Measurements from ENCODE around the gene OBP2A.

The OBP2A gene

DNA sequence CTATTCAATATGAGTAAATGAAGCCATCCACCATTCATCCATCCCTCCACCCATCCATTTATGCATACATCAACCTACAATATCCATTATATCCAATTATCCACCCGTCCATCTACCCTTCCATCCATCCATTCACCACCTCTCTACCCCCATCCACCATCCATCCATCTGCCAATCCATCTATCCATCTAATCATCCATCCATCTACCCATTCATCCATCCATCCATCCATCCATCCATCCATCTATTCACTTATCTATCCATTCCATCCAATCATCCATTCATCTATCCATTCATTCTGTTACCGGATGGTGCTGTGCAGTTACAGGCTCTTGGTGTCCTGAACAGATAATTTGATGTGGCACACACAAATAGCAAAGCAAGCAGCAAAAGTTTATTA is 26.3 kb downstream of the OBP2A start:
- Histone ChIP-seq H3F3A (ENCODE audit: insufficient read depth, low read length) (no peaks in the 10 kb centered on the region), H3K4me1 (ENCODE audit: low read length) (0 out of 2 replicates have a peak, but pooled peaks cover 4% of the 10 kb centered on the region), H3K27me3 (replicated peaks; ENCODE audit: insufficient read depth, low read length) (no peaks in the 10 kb centered on the region), H3K27ac (ENCODE audit: low read length) (no peak overlapping the region), H3K4me3 (ENCODE audit: low read length) (no peak overlapping the region), H4K20me1 (ENCODE audit: insufficient read depth, low read length) (no peaks in the 10 kb centered on the region), H3K9me3 (replicated peaks; ENCODE audit: insufficient read depth, low read length) (no peaks in the 10 kb centered on the region), H3K9me2 (replicated peaks; ENCODE audit: insufficient read depth, low read length) (no peaks in the 10 kb centered on the region), H3K9ac (ENCODE audit: low read length) (no peak overlapping the region), H3K36me3 (replicated peaks; ENCODE audit: insufficient read depth, low read length) (no peaks in the 10 kb centered on the region), H2AFZ (ENCODE audit: low read length) (no peak overlapping the region), H3K4me2 (ENCODE audit: low read depth, low read length) (no peak overlapping the region), H3K79me2 (ENCODE audit: low read length) (no peaks in the 10 kb centered on the region)
- DNase-seq: no peak
- TF ChIP-seq, protein P1, sequence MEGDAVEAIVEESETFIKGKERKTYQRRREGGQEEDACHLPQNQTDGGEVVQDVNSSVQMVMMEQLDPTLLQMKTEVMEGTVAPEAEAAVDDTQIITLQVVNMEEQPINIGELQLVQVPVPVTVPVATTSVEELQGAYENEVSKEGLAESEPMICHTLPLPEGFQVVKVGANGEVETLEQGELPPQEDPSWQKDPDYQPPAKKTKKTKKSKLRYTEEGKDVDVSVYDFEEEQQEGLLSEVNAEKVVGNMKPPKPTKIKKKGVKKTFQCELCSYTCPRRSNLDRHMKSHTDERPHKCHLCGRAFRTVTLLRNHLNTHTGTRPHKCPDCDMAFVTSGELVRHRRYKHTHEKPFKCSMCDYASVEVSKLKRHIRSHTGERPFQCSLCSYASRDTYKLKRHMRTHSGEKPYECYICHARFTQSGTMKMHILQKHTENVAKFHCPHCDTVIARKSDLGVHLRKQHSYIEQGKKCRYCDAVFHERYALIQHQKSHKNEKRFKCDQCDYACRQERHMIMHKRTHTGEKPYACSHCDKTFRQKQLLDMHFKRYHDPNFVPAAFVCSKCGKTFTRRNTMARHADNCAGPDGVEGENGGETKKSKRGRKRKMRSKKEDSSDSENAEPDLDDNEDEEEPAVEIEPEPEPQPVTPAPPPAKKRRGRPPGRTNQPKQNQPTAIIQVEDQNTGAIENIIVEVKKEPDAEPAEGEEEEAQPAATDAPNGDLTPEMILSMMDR (IDR thresholded peaks at IDR 0.05; ENCODE audit: low read length): no peak
- TF ChIP-seq EZH2 (optimal IDR thresholded peaks at IDR 0.05; ENCODE audit: low read depth, low read length): no peak
- TF ChIP-seq EZH2phosphoT487 (IDR thresholded peaks at IDR 0.05; ENCODE audit: low read length): no peak

GRCh38 chr9:135573124-135573523 is 27.2 kb downstream of the OBP2A start:
- no peaks in the 10 kb centered on the region for H3K9me2 ChIP-seq (replicated peaks; ENCODE audit: insufficient read depth, low read length)
- no peaks in the 10 kb centered on the region for H3K9me3 ChIP-seq (replicated peaks; ENCODE audit: insufficient read depth, low read length)
- 0 out of 2 replicates have a peak, but pooled peaks cover 4% of the 10 kb centered on the region for H3K4me1 ChIP-seq (ENCODE audit: low read length)
- no peaks in the 10 kb centered on the region for H3K79me2 ChIP-seq (ENCODE audit: low read length)
- H3K27me3 ChIP-seq (replicated peaks; ENCODE audit: insufficient read depth, low read length): no peaks in the 10 kb centered on the region
- no peak for DNase-seq
- TF ChIP-seq EZH2 (optimal IDR thresholded peaks at IDR 0.05; ENCODE audit: low read depth, low read length) (no peak), EZH2phosphoT487 (IDR thresholded peaks at IDR 0.05; ENCODE audit: low read length) (no peak)
- no peak overlapping the region for H2AFZ ChIP-seq (ENCODE audit: low read length)
- no peaks in the 10 kb centered on the region for H3K36me3 ChIP-seq (replicated peaks; ENCODE audit: insufficient read depth, low read length)
- H3K9ac ChIP-seq (ENCODE audit: low read length): no peak overlapping the region
- no peak overlapping the region for H3K27ac ChIP-seq (ENCODE audit: low read length)
- no peak overlapping the region for H3K4me2 ChIP-seq (ENCODE audit: low read depth, low read length)
- H4K20me1 ChIP-seq (ENCODE audit: insufficient read depth, low read length): no peaks in the 10 kb centered on the region
- H3K4me3 ChIP-seq (ENCODE audit: low read length): no peak overlapping the region
- no peaks in the 10 kb centered on the region for H3F3A ChIP-seq (ENCODE audit: insufficient read depth, low read length)

GRCh38 chr9:135574331-135574730 is 28.4 kb downstream of the OBP2A start:
- no peak for DNase-seq
- Histone ChIP-seq H2AFZ (ENCODE audit: low read length) (no peak overlapping the region), H3K79me2 (ENCODE audit: low read length) (no peaks in the 10 kb centered on the region), H3K9me3 (replicated peaks; ENCODE audit: insufficient read depth, low read length) (no peaks in the 10 kb centered on the region), H3K27ac (ENCODE audit: low read length) (no peak overlapping the region), H3F3A (ENCODE audit: insufficient read depth, low read length) (peaks cover 6% of the 10 kb centered on the region), H3K36me3 (replicated peaks; ENCODE audit: insufficient read depth, low read length) (no peaks in the 10 kb centered on the region), H3K4me3 (ENCODE audit: low read length) (no peak overlapping the region), H3K9ac (ENCODE audit: low read length) (no peak overlapping the region), H3K4me1 (ENCODE audit: low read length) (peaks cover 6% of the 10 kb centered on the region), H4K20me1 (ENCODE audit: insufficient read depth, low read length) (no peaks in the 10 kb centered on the region), H3K9me2 (replicated peaks; ENCODE audit: insufficient read depth, low read length) (no peaks in the 10 kb centered on the region), H3K4me2 (ENCODE audit: low read depth, low read length) (no peak overlapping the region), H3K27me3 (replicated peaks; ENCODE audit: insufficient read depth, low read length) (no peaks in the 10 kb centered on the region)
- TF ChIP-seq EZH2 (optimal IDR thresholded peaks at IDR 0.05; ENCODE audit: low read depth, low read length) (no peak), EZH2phosphoT487 (IDR thresholded peaks at IDR 0.05; ENCODE audit: low read length) (no peak)
- TF ChIP-seq, protein P1 (IDR thresholded peaks at IDR 0.05; ENCODE audit: low read length): no peak

- no peaks in the 10 kb centered on the region for H3K9me3 ChIP-seq (replicated peaks; ENCODE audit: insufficient read depth, low read length)
- H2AFZ ChIP-seq (ENCODE audit: low read length): no peak overlapping the region
- H3K79me2 ChIP-seq (ENCODE audit: low read length): no peaks in the 10 kb centered on the region
- no peak overlapping the region for H3K9ac ChIP-seq (ENCODE audit: low read length)
- TF ChIP-seq, protein P1 (IDR thresholded peaks at IDR 0.05; ENCODE audit: low read length): no peak
- TF ChIP-seq EZH2phosphoT487 (IDR thresholded peaks at IDR 0.05; ENCODE audit: low read length) (no peak), EZH2 (optimal IDR thresholded peaks at IDR 0.05; ENCODE audit: low read depth, low read length) (no peak)
- H3K4me2 ChIP-seq (ENCODE audit: low read depth, low read length): no peak overlapping the region
- H3K9me2 ChIP-seq (replicated peaks; ENCODE audit: insufficient read depth, low read length): no peaks in the 10 kb centered on the region
- H3K4me3 ChIP-seq (ENCODE audit: low read length): no peak overlapping the region
- peaks cover 13% of the 10 kb centered on the region for H3K4me1 ChIP-seq (ENCODE audit: low read length)
- no peaks in the 10 kb centered on the region for H3K27me3 ChIP-seq (replicated peaks; ENCODE audit: insufficient read depth, low read length)
- no peaks in the 10 kb centered on the region for H3K36me3 ChIP-seq (replicated peaks; ENCODE audit: insufficient read depth, low read length)
- no peak for DNase-seq
- H3K27ac ChIP-seq (ENCODE audit: low read length): no peak overlapping the region
- no peaks in the 10 kb centered on the region for H4K20me1 ChIP-seq (ENCODE audit: insufficient read depth, low read length)
- H3F3A ChIP-seq (ENCODE audit: insufficient read depth, low read length): peaks cover 12% of the 10 kb centered on the region
Measured at GRCh38 chr9:135574943-135575342, 29.0 kb downstream of the OBP2A start.
